ENCODE data around the gene ACVR1B. TPM values are rescaled to one million over a fixed set of nuclear protein-coding genes. Genes with fewer than 3 reads are reported as not detected.

ACVR1B gene
- total and polyA plus RNA-seq, 2 experiments from 2014 or later, result 2.4 to 7.5 TPM

DNA sequence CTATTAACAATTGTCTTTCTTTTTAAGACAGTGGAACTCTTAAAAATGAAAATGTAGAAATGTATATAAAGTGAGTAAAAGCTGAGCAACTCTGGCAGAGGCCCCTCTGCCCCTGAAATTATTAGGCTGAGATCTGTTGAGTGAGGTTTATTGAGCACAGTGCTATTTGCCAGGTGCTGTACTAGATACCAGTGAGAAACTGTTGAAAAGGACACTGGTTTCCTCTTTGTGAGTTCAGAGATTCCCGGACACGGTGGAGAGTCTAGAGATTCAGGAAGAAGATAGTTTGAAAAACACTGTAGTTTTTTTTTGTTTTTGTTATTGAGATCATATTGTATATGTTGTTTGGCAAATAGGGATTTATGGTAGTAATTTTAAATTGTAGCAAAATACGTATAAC, 11.2 kb downstream of the ACVR1B start (continued):
- TF ChIP-seq, protein P1, sequence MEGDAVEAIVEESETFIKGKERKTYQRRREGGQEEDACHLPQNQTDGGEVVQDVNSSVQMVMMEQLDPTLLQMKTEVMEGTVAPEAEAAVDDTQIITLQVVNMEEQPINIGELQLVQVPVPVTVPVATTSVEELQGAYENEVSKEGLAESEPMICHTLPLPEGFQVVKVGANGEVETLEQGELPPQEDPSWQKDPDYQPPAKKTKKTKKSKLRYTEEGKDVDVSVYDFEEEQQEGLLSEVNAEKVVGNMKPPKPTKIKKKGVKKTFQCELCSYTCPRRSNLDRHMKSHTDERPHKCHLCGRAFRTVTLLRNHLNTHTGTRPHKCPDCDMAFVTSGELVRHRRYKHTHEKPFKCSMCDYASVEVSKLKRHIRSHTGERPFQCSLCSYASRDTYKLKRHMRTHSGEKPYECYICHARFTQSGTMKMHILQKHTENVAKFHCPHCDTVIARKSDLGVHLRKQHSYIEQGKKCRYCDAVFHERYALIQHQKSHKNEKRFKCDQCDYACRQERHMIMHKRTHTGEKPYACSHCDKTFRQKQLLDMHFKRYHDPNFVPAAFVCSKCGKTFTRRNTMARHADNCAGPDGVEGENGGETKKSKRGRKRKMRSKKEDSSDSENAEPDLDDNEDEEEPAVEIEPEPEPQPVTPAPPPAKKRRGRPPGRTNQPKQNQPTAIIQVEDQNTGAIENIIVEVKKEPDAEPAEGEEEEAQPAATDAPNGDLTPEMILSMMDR (conservative IDR thresholded peaks at IDR 0.05; ENCODE audit: low read depth in 2 of 2), result no peak
- no peak for TF ChIP-seq NANOG (IDR thresholded peaks at IDR 0.05; ENCODE audit: borderline replicate concordance)
- no peak for TF ChIP-seq JUNB (IDR thresholded peaks at IDR 0.05; ENCODE audit: unreplicated experiment)
- TF ChIP-seq CREB1 (CRISPR knock-in tag; IDR thresholded peaks at IDR 0.05; ENCODE audit: low read depth), result no peak
- TF ChIP-seq, protein P2, sequence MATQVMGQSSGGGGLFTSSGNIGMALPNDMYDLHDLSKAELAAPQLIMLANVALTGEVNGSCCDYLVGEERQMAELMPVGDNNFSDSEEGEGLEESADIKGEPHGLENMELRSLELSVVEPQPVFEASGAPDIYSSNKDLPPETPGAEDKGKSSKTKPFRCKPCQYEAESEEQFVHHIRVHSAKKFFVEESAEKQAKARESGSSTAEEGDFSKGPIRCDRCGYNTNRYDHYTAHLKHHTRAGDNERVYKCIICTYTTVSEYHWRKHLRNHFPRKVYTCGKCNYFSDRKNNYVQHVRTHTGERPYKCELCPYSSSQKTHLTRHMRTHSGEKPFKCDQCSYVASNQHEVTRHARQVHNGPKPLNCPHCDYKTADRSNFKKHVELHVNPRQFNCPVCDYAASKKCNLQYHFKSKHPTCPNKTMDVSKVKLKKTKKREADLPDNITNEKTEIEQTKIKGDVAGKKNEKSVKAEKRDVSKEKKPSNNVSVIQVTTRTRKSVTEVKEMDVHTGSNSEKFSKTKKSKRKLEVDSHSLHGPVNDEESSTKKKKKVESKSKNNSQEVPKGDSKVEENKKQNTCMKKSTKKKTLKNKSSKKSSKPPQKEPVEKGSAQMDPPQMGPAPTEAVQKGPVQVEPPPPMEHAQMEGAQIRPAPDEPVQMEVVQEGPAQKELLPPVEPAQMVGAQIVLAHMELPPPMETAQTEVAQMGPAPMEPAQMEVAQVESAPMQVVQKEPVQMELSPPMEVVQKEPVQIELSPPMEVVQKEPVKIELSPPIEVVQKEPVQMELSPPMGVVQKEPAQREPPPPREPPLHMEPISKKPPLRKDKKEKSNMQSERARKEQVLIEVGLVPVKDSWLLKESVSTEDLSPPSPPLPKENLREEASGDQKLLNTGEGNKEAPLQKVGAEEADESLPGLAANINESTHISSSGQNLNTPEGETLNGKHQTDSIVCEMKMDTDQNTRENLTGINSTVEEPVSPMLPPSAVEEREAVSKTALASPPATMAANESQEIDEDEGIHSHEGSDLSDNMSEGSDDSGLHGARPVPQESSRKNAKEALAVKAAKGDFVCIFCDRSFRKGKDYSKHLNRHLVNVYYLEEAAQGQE (IDR thresholded peaks at IDR 0.05; ENCODE audit: unreplicated experiment), result no peak
- no peak for TF ChIP-seq EZH2phosphoT487 (IDR thresholded peaks at IDR 0.05; ENCODE audit: unreplicated experiment)
- no peak for TF ChIP-seq ZNF114 (CRISPR knock-in tag; IDR thresholded peaks at IDR 0.05)

DNA sequence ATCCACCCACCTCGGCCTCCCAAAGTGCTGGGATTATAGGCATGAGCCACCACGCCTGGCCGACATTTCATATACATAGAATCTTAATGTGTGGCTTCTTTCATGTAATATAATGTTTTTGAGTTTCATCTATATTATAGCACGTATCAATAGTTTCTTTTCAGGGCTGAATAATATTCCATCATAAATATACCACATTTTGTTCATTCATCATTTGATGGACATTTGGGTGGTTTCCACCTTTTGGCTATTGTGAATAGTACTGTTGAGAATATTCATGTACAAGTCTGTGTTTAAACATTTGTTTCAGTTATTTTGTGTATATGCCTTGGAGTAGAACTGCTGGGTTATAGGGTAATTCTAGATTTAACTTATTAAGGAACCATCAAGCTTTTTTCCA, 12.0 kb downstream of the ACVR1B start:
- no peaks in the 10 kb centered on the region for H3K36me3 ChIP-seq (ENCODE audit: insufficient read depth)
- H3K4me3 ChIP-seq, result no peak overlapping the region
- H3K27me3 ChIP-seq (ENCODE audit: insufficient read depth), result no peaks in the 10 kb centered on the region
- no peak overlapping the region for H3K4me2 ChIP-seq
- H2AFZ ChIP-seq, result no peak overlapping the region
- peaks cover 15% of the 10 kb centered on the region for H3K79me2 ChIP-seq (replicated peaks; ENCODE audit: insufficient read depth)
- H3K27ac ChIP-seq (ENCODE audit: low read depth), result no peak overlapping the region
- Mint-ChIP-seq H3K9me3 (no peaks in the 10 kb centered on the region), H3K27ac (no peak overlapping the region), H3K4me1 (peaks cover 8% of the 10 kb centered on the region), H3K36me3 (ENCODE audit: low read depth) (peaks cover 17% of the 10 kb centered on the region), H3K4me3 (no peak overlapping the region), H3K27me3 (ENCODE audit: insufficient read depth, low read depth, poor library complexity) (no peaks in the 10 kb centered on the region)
- no peaks in the 10 kb centered on the region; the same call in 1 of the 2 replicates for H3K4me1 ChIP-seq (ENCODE audit: insufficient read depth)
- no peak for ATAC-seq
- no peak for DNase-seq (ENCODE audit: low spot score)
- H3K9me2 ChIP-seq (ENCODE audit: insufficient read depth), result no peaks in the 10 kb centered on the region
- H3F3A ChIP-seq (replicated peaks; ENCODE audit: low read depth), result no peaks in the 10 kb centered on the region
- H4K20me1 ChIP-seq (replicated peaks; ENCODE audit: insufficient read depth), result peaks cover 6% of the 10 kb centered on the region; the same call in 1 of the 2 replicates
- no peak for TF ChIP-seq EZH2phosphoT487 (IDR thresholded peaks at IDR 0.05; ENCODE audit: unreplicated experiment)
- TF ChIP-seq POLR2AphosphoS5 (IDR thresholded peaks at IDR 0.05; ENCODE audit: low read depth), result no peak
- TF ChIP-seq CREB1 (CRISPR knock-in tag; IDR thresholded peaks at IDR 0.05; ENCODE audit: low read depth), result no peak
- TF ChIP-seq, protein P1 (conservative IDR thresholded peaks at IDR 0.05; ENCODE audit: low read depth in 2 of 2), result no peak
- no peak for TF ChIP-seq ZNF331 (CRISPR knock-in tag; IDR thresholded peaks at IDR 0.05; ENCODE audit: low read depth)
- TF ChIP-seq NANOG (IDR thresholded peaks at IDR 0.05; ENCODE audit: borderline replicate concordance), result no peak
- no peak for TF ChIP-seq ZNF114 (CRISPR knock-in tag; IDR thresholded peaks at IDR 0.05)
- TF ChIP-seq, protein P3, sequence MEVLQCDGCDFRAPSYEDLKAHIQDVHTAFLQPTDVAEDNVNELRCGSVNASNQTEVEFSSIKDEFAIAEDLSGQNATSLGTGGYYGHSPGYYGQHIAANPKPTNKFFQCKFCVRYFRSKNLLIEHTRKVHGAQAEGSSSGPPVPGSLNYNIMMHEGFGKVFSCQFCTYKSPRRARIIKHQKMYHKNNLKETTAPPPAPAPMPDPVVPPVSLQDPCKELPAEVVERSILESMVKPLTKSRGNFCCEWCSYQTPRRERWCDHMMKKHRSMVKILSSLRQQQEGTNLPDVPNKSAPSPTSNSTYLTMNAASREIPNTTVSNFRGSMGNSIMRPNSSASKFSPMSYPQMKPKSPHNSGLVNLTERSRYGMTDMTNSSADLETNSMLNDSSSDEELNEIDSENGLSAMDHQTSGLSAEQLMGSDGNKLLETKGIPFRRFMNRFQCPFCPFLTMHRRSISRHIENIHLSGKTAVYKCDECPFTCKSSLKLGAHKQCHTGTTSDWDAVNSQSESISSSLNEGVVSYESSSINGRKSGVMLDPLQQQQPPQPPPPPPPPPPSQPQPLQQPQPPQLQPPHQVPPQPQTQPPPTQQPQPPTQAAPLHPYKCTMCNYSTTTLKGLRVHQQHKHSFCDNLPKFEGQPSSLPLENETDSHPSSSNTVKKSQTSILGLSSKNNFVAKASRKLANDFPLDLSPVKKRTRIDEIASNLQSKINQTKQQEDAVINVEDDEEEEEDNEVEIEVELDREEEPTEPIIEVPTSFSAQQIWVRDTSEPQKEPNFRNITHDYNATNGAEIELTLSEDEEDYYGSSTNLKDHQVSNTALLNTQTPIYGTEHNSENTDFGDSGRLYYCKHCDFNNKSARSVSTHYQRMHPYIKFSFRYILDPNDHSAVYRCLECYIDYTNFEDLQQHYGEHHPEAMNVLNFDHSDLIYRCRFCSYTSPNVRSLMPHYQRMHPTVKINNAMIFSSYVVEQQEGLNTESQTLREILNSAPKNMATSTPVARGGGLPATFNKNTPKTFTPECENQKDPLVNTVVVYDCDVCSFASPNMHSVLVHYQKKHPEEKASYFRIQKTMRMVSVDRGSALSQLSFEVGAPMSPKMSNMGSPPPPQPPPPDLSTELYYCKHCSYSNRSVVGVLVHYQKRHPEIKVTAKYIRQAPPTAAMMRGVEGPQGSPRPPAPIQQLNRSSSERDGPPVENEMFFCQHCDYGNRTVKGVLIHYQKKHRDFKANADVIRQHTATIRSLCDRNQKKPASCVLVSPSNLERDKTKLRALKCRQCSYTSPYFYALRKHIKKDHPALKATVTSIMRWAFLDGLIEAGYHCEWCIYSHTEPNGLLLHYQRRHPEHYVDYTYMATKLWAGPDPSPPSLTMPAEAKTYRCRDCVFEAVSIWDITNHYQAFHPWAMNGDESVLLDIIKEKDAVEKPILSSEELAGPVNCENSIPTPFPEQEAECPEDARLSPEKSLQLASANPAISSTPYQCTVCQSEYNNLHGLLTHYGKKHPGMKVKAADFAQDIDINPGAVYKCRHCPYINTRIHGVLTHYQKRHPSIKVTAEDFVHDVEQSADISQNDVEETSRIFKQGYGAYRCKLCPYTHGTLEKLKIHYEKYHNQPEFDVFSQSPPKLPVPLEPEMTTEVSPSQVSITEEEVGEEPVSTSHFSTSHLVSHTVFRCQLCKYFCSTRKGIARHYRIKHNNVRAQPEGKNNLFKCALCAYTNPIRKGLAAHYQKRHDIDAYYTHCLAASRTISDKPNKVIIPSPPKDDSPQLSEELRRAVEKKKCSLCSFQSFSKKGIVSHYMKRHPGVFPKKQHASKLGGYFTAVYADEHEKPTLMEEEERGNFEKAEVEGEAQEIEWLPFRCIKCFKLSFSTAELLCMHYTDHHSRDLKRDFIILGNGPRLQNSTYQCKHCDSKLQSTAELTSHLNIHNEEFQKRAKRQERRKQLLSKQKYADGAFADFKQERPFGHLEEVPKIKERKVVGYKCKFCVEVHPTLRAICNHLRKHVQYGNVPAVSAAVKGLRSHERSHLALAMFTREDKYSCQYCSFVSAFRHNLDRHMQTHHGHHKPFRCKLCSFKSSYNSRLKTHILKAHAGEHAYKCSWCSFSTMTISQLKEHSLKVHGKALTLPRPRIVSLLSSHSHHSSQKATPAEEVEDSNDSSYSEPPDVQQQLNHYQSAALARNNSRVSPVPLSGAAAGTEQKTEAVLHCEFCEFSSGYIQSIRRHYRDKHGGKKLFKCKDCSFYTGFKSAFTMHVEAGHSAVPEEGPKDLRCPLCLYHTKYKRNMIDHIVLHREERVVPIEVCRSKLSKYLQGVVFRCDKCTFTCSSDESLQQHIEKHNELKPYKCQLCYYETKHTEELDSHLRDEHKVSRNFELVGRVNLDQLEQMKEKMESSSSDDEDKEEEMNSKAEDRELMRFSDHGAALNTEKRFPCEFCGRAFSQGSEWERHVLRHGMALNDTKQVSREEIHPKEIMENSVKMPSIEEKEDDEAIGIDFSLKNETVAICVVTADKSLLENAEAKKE (CRISPR knock-in tag; IDR thresholded peaks at IDR 0.05), result no peak
- no peak for TF ChIP-seq JUNB (IDR thresholded peaks at IDR 0.05; ENCODE audit: unreplicated experiment)

Data from GM23338 (cell line).